ENCODE results near the gene AKAP8L.

AKAP8L gene

GRCh38 chr19:15403151-15403531, 15.6 kb downstream of the AKAP8L start:
- TF ChIP-seq POLR2AphosphoS5 (IDR thresholded peaks at IDR 0.05; ENCODE audit: borderline replicate concordance, low read depth, low read length) (no peak), EZH2 (IDR thresholded peaks at IDR 0.05) (no peak), FOXP2 (optimal IDR thresholded peaks at IDR 0.05; ENCODE audit: control extremely low read depth, extremely low read length, insufficient read depth) (no peak)
- no peak for DNase-seq (ENCODE audit: low read depth, low spot score)
- no peak overlapping the region for H3K27ac ChIP-seq
- H3K9ac ChIP-seq (ENCODE audit: insufficient read length) = no peak overlapping the region
- H3K9me3 ChIP-seq (ENCODE audit: low read depth, low read length) = no peaks in the 10 kb centered on the region
- peaks cover 77% of the 10 kb centered on the region for H3K36me3 ChIP-seq (ENCODE audit: insufficient read depth, low read length)
- no peak overlapping the region for H3K4me3 ChIP-seq

- H3K27ac ChIP-seq = no peak overlapping the region
- H3K9me3 ChIP-seq (ENCODE audit: low read depth, low read length) = no peaks in the 10 kb centered on the region
- TF ChIP-seq EZH2 (IDR thresholded peaks at IDR 0.05) (no peak), POLR2AphosphoS5 (IDR thresholded peaks at IDR 0.05; ENCODE audit: borderline replicate concordance, low read depth, low read length) (no peak), FOXP2 (optimal IDR thresholded peaks at IDR 0.05; ENCODE audit: control extremely low read depth, extremely low read length, insufficient read depth) (no peak)
- no peak overlapping the region for H3K9ac ChIP-seq (ENCODE audit: insufficient read length)
- no peak for DNase-seq (ENCODE audit: low read depth, low spot score)
- peaks cover 77% of the 10 kb centered on the region for H3K36me3 ChIP-seq (ENCODE audit: insufficient read depth, low read length)
- no peak overlapping the region for H3K4me3 ChIP-seq
Measured at GRCh38 chr19:15402411-15403150, 16.2 kb downstream of the AKAP8L start.

GRCh38 chr19:15401397-15401710, 17.4 kb downstream of the AKAP8L start:
- Histone ChIP-seq H3K27ac (no peak overlapping the region), H3K9ac (ENCODE audit: insufficient read length) (no peak overlapping the region), H3K9me3 (ENCODE audit: low read depth, low read length) (no peaks in the 10 kb centered on the region), H3K36me3 (ENCODE audit: insufficient read depth, low read length) (peaks cover 78% of the 10 kb centered on the region), H3K4me3 (no peak overlapping the region)
- no peak for DNase-seq (ENCODE audit: low read depth, low spot score)
- no peak for TF ChIP-seq EZH2 (IDR thresholded peaks at IDR 0.05)

- TF ChIP-seq POLR2AphosphoS5 (IDR thresholded peaks at IDR 0.05; ENCODE audit: borderline replicate concordance, low read depth, low read length) (no peak), EZH2 (IDR thresholded peaks at IDR 0.05) (no peak), FOXP2 (optimal IDR thresholded peaks at IDR 0.05; ENCODE audit: control extremely low read depth, extremely low read length, insufficient read depth) (no peak)
- Histone ChIP-seq H3K4me3 (no peak overlapping the region), H3K9me3 (ENCODE audit: low read depth, low read length) (no peaks in the 10 kb centered on the region), H3K9ac (ENCODE audit: insufficient read length) (no peak overlapping the region), H3K36me3 (ENCODE audit: insufficient read depth, low read length) (peaks cover 80% of the 10 kb centered on the region), H3K27ac (no peak overlapping the region)
- DNase-seq (ENCODE audit: low read depth, low spot score) = no peak
Measured at GRCh38 chr19:15400521-15401396, 18.0 kb downstream of the AKAP8L start.

- Histone ChIP-seq H3K9me3 (ENCODE audit: low read depth, low read length) (no peaks in the 10 kb centered on the region), H3K9ac (ENCODE audit: insufficient read length) (no peak overlapping the region), H3K36me3 (ENCODE audit: insufficient read depth, low read length) (peaks cover 78% of the 10 kb centered on the region), H3K27ac (no peak overlapping the region), H3K4me3 (no peak overlapping the region)
- TF ChIP-seq POLR2AphosphoS5 (IDR thresholded peaks at IDR 0.05; ENCODE audit: borderline replicate concordance, low read depth, low read length) (no peak), FOXP2 (optimal IDR thresholded peaks at IDR 0.05; ENCODE audit: control extremely low read depth, extremely low read length, insufficient read depth) (no peak), EZH2 (IDR thresholded peaks at IDR 0.05) (no peak)
- DNase-seq (ENCODE audit: low read depth, low spot score) = no peak
Measured at GRCh38 chr19:15399635-15400034, 19.2 kb downstream of the AKAP8L start.

GRCh38 chr19:15399234-15399515, 19.6 kb downstream of the AKAP8L start:
- TF ChIP-seq FOXP2 (optimal IDR thresholded peaks at IDR 0.05; ENCODE audit: control extremely low read depth, extremely low read length, insufficient read depth) (no peak), POLR2AphosphoS5 (IDR thresholded peaks at IDR 0.05; ENCODE audit: borderline replicate concordance, low read depth, low read length) (no peak), EZH2 (IDR thresholded peaks at IDR 0.05) (no peak)
- no peak for DNase-seq (ENCODE audit: low read depth, low spot score)
- Histone ChIP-seq H3K27ac (no peak overlapping the region), H3K4me3 (no peak overlapping the region), H3K36me3 (ENCODE audit: insufficient read depth, low read length) (peaks cover 82% of the 10 kb centered on the region), H3K9ac (ENCODE audit: insufficient read length) (no peak overlapping the region), H3K9me3 (ENCODE audit: low read depth, low read length) (no peaks in the 10 kb centered on the region)

GRCh38 chr19:15398501-15399233, 20.1 kb downstream of the AKAP8L start:
- no peak overlapping the region for H3K9ac ChIP-seq (ENCODE audit: insufficient read length)
- H3K4me3 ChIP-seq = no peak overlapping the region
- no peak for DNase-seq (ENCODE audit: low read depth, low spot score)
- H3K36me3 ChIP-seq (ENCODE audit: insufficient read depth, low read length) = peaks cover 87% of the 10 kb centered on the region
- H3K9me3 ChIP-seq (ENCODE audit: low read depth, low read length) = no peaks in the 10 kb centered on the region
- H3K27ac ChIP-seq = no peak overlapping the region
- TF ChIP-seq POLR2AphosphoS5 (IDR thresholded peaks at IDR 0.05; ENCODE audit: borderline replicate concordance, low read depth, low read length) = no peak

- no peak overlapping the region for H3K27ac ChIP-seq
- peaks cover 87% of the 10 kb centered on the region for H3K36me3 ChIP-seq (ENCODE audit: insufficient read depth, low read length)
Measured at GRCh38 chr19:15397782-15398181, 21.0 kb downstream of the AKAP8L start.

More at GRCh38 chr19:15397782-15398181, 21.0 kb downstream of the AKAP8L start:
- DNase-seq (ENCODE audit: low read depth, low spot score) = no peak
- H3K4me3 ChIP-seq = no peak overlapping the region
- H3K9me3 ChIP-seq (ENCODE audit: low read depth, low read length) = no peaks in the 10 kb centered on the region
- TF ChIP-seq FOXP2 (optimal IDR thresholded peaks at IDR 0.05; ENCODE audit: control extremely low read depth, extremely low read length, insufficient read depth) = no peak
- no peak for TF ChIP-seq POLR2AphosphoS5 (IDR thresholded peaks at IDR 0.05; ENCODE audit: borderline replicate concordance, low read depth, low read length)
- no peak for TF ChIP-seq EZH2 (IDR thresholded peaks at IDR 0.05)
- H3K9ac ChIP-seq (ENCODE audit: insufficient read length) = no peak overlapping the region
